ENCODE measurements around the gene CLDN14.
A peak's percentile ranks its signal among the peaks of the same experiment; 100 is the strongest.

Gene CLDN14

GRCh38 chr21:36431252-36431651 lies 48.7 kb downstream of the CLDN14 start:
- ChIA-PET POLR2A (no interaction called here), CTCF (interaction anchor here (0.6 to 1.8 kb wide), 3 partner anchors 9 to 377 kb away, joined by 3 to 6 read pairs (median 5); no protein-coding TSS in a partner anchor)
- TF ChIP-seq CTBP1 (IDR thresholded peaks at IDR 0.05; ENCODE audit: borderline replicate concordance): no peak
- TF ChIP-seq SP1 (IDR thresholded peaks at IDR 0.05): no peak
- no peak for TF ChIP-seq FOXK2 (IDR thresholded peaks at IDR 0.05)
- no peak for TF ChIP-seq ZNF384 (IDR thresholded peaks at IDR 0.05)
- no peak for TF ChIP-seq TARDBP (IDR thresholded peaks at IDR 0.05)
- no peak for TF ChIP-seq LEF1 (IDR thresholded peaks at IDR 0.05; ENCODE audit: borderline replicate concordance)
- no peak for TF ChIP-seq HDGF (IDR thresholded peaks at IDR 0.05; ENCODE audit: borderline replicate concordance)
- no peak for TF ChIP-seq FOXA1 (IDR thresholded peaks at IDR 0.05)
- DNase-seq (ENCODE audit: extremely low spot score): no peak

DNA sequence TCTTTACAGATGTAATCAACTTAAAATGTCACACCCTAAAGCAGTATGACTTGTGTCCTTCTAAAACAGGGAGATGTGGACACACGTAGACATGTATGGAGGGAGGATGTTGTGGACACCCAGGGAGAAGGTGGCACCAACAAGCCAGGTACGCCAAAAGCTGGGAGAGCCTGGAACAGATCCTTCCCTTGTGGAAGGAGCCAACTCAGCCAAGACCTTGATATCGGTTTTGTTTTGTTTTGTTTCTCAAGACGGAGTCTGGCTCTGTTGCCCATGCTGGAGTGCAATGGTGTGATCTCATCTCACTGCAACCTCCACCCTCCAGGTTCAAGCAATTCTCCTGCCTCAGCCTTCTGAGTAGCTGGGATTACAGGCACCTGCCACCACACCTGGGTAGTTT lies 49.1 kb downstream of the CLDN14 start:
- no peak for DNase-seq (ENCODE audit: extremely low spot score)
- TF ChIP-seq ARNT (IDR thresholded peaks at IDR 0.05): no peak
- TF ChIP-seq FOXK2 (IDR thresholded peaks at IDR 0.05): no peak
- TF ChIP-seq SP1 (IDR thresholded peaks at IDR 0.05): no peak
- TF ChIP-seq ZNF384 (IDR thresholded peaks at IDR 0.05): no peak
- TF ChIP-seq SUZ12 (IDR thresholded peaks at IDR 0.05): no peak
- TF ChIP-seq HDGF (IDR thresholded peaks at IDR 0.05; ENCODE audit: borderline replicate concordance): no peak
- TF ChIP-seq ELF4 (IDR thresholded peaks at IDR 0.05): no peak
- no peak for TF ChIP-seq FOXA1 (IDR thresholded peaks at IDR 0.05)
- TF ChIP-seq, protein P1, sequence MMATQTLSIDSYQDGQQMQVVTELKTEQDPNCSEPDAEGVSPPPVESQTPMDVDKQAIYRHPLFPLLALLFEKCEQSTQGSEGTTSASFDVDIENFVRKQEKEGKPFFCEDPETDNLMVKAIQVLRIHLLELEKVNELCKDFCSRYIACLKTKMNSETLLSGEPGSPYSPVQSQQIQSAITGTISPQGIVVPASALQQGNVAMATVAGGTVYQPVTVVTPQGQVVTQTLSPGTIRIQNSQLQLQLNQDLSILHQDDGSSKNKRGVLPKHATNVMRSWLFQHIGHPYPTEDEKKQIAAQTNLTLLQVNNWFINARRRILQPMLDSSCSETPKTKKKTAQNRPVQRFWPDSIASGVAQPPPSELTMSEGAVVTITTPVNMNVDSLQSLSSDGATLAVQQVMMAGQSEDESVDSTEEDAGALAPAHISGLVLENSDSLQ (IDR thresholded peaks at IDR 0.05): no peak
- no peak for TF ChIP-seq NFRKB (IDR thresholded peaks at IDR 0.05)
- no peak for TF ChIP-seq LEF1 (IDR thresholded peaks at IDR 0.05; ENCODE audit: borderline replicate concordance)
- no peak for TF ChIP-seq L3MBTL2 (conservative IDR thresholded peaks at IDR 0.05)
- TF ChIP-seq FOXM1 (IDR thresholded peaks at IDR 0.05; ENCODE audit: borderline replicate concordance): no peak
- no peak for TF ChIP-seq CTBP1 (IDR thresholded peaks at IDR 0.05; ENCODE audit: borderline replicate concordance)
- TF ChIP-seq TARDBP (IDR thresholded peaks at IDR 0.05): no peak
- no peak for TF ChIP-seq BHLHE40 (IDR thresholded peaks at IDR 0.05; ENCODE audit: borderline replicate concordance)
- ChIA-PET CTCF (interaction anchor here (0.6 to 1.8 kb wide), 2 partner anchors 9 to 535 kb away, joined by 3 to 5 read pairs; no protein-coding TSS in a partner anchor), POLR2A (interaction anchor here (0.6 kb wide), 1 partner anchor 284 kb away, joined by 3 read pairs; no protein-coding TSS in a partner anchor)

DNA sequence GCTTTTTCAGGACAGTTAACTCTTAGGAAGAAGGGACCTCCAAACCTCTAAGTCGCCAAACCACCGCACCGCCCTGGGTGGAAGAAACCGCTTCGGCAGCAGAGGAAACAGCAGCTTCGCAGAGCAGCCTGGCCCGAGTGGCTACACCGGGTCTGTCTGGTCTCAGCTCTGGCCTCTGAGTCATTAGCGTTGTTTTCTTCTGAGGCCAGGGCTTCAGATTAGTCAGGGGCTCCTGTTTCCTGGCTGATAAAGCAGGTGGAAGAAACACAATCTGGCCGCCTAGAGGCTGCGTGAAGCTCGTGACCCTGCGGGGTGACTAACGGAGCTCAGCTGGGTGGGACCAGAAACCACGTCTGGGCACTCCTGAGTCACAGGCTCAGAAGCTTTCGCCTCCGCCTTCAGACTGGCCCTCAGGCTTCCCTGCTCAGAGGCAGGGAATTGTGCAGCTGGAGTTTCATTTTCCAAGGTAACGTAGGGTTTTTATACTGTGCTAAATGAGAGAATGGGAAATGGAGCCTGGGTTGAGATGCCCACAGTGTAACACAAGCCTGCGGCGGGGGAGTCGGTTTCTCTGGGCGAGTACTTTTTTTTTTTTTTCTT lies 49.9 kb downstream of the CLDN14 start:
- TF ChIP-seq L3MBTL2 (conservative IDR thresholded peaks at IDR 0.05) (peak; percentile 37; the same call in 1 of the 2 replicates), ARNT (IDR thresholded peaks at IDR 0.05) (no peak)
- ChIA-PET CTCF (interaction anchor here (0.7 to 1.8 kb wide), 5 partner anchors 8 to 749 kb away, joined by 3 to 5 read pairs (median 3); no protein-coding TSS in a partner anchor), POLR2A (interaction anchor here (0.6 to 1.2 kb wide), 3 partner anchors 81 to 1134 kb away, joined by 3 to 4 read pairs (median 3); no protein-coding TSS in a partner anchor)
- DNase-seq (ENCODE audit: extremely low spot score): peak; percentile 71

DNA sequence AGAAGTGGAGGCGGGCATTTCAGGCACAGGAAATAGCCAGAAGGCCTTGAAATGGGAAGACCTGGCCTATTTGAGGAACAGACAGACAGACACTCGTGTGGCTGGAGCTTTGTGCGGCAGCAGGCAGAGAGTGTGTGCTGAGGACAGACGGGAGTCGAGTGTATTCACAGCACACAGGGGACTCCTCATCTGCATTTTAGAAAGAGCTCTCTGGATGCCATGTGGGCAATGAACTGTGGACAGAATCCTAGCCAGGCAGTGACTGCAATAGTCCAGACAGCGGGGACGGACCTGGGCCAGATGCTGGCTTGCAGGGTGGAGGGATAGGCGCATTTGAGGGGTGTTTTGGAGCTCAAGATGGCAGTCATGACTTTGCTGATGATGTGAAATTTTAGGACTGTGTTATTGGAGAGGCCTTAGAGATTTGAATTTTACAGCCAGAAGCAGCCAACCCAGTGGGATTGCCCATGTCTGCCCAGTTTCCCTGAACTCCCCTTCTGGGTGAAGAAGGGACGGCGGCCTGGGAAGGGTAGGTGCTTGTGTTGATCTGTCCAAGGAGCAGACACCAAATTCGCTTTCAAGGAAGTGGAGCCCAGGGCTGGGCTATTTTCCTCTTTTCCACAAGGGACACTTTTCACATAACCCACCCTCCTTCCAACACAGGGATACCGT lies 51.0 kb downstream of the CLDN14 start:
- TF ChIP-seq ELF4 (IDR thresholded peaks at IDR 0.05): no peak
- TF ChIP-seq ARNT (IDR thresholded peaks at IDR 0.05): no peak
- no peak for TF ChIP-seq LEF1 (IDR thresholded peaks at IDR 0.05; ENCODE audit: borderline replicate concordance)
- TF ChIP-seq HDGF (IDR thresholded peaks at IDR 0.05; ENCODE audit: borderline replicate concordance): no peak
- TF ChIP-seq FOXK2 (IDR thresholded peaks at IDR 0.05): no peak
- TF ChIP-seq TARDBP (IDR thresholded peaks at IDR 0.05): no peak
- TF ChIP-seq L3MBTL2 (conservative IDR thresholded peaks at IDR 0.05): no peak
- TF ChIP-seq NFRKB (IDR thresholded peaks at IDR 0.05): no peak
- no peak for TF ChIP-seq SUZ12 (IDR thresholded peaks at IDR 0.05)
- TF ChIP-seq, protein P1 (IDR thresholded peaks at IDR 0.05): no peak
- no peak for TF ChIP-seq FOXM1 (IDR thresholded peaks at IDR 0.05; ENCODE audit: borderline replicate concordance)
- TF ChIP-seq FOXA1 (IDR thresholded peaks at IDR 0.05): no peak
- no peak for TF ChIP-seq ZNF384 (IDR thresholded peaks at IDR 0.05)
- TF ChIP-seq SP1 (IDR thresholded peaks at IDR 0.05): no peak
- no peak for TF ChIP-seq BHLHE40 (IDR thresholded peaks at IDR 0.05; ENCODE audit: borderline replicate concordance)
- TF ChIP-seq CTBP1 (IDR thresholded peaks at IDR 0.05; ENCODE audit: borderline replicate concordance): no peak
- POLR2A ChIA-PET: interaction anchor here (1.0 kb wide), 2 partner anchors 72 to 1135 kb away, joined by 3 read pairs; no protein-coding TSS in a partner anchor
- CTCF ChIA-PET: interaction anchor here (0.7 to 0.8 kb wide), 2 partner anchors 9 to 747 kb away, joined by 3 read pairs; no protein-coding TSS in a partner anchor
- no peak for DNase-seq (ENCODE audit: extremely low spot score)

DNA sequence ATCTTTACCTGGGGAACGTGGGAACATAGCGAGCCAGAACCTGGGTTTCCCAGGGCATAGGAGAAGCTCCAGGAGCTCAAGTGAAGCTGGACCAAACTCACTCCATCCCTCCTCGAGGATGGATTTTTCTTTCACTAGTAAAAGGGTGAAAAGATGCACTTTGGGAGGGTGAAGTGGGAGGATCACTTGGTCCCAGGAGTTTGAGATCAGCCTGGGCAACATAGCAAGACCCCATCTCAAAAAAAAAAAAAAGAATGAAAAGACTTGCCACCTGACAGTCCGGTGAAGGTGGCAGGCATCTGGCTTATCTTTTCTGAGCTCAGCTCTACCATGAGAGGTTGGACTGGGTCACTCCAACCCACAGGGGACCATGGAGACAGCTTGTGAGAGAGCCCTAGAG lies 52.4 kb downstream of the CLDN14 start:
- TF ChIP-seq HDGF (IDR thresholded peaks at IDR 0.05; ENCODE audit: borderline replicate concordance) (no peak), FOXK2 (IDR thresholded peaks at IDR 0.05) (no peak), ELF4 (IDR thresholded peaks at IDR 0.05) (no peak), L3MBTL2 (conservative IDR thresholded peaks at IDR 0.05) (no peak), LEF1 (IDR thresholded peaks at IDR 0.05; ENCODE audit: borderline replicate concordance) (no peak), BHLHE40 (IDR thresholded peaks at IDR 0.05; ENCODE audit: borderline replicate concordance) (no peak), NFRKB (IDR thresholded peaks at IDR 0.05) (no peak), FOXM1 (IDR thresholded peaks at IDR 0.05; ENCODE audit: borderline replicate concordance) (no peak), SUZ12 (IDR thresholded peaks at IDR 0.05) (no peak), FOXA1 (IDR thresholded peaks at IDR 0.05) (no peak), CTBP1 (IDR thresholded peaks at IDR 0.05; ENCODE audit: borderline replicate concordance) (no peak), TARDBP (IDR thresholded peaks at IDR 0.05) (no peak), ARNT (IDR thresholded peaks at IDR 0.05) (no peak)
- TF ChIP-seq, protein P1 (IDR thresholded peaks at IDR 0.05): no peak
- CTCF ChIA-PET: no interaction called here
- POLR2A ChIA-PET: no interaction called here
- DNase-seq (ENCODE audit: extremely low spot score): no peak

Data from HEK293T (cell line).